Hepatocyte (in vitro differentiated cells): Measurements from ENCODE around the gene CNP.

Source experiments
- EZH2 ChIP-seq: fragments of 200-600 bp; sonication (generic); IDR thresholded peaks from 2 replicates; pipeline ENCODE4 v1.6.1; 2016; ENCODE audit warnings: antibody characterized with exemption, mild to moderate bottlenecking, borderline replicate concordance
- TF ChIP-seq, protein P1 (sequence below): fragments of 200-600 bp; sonication (generic); IDR thresholded peaks from 2 replicates; pipeline ENCODE4 v1.5.1; 2016; ENCODE audit warnings: antibody characterized with exemption, mild to moderate bottlenecking; ENCODE audit not compliant: poor library complexity

DNA sequence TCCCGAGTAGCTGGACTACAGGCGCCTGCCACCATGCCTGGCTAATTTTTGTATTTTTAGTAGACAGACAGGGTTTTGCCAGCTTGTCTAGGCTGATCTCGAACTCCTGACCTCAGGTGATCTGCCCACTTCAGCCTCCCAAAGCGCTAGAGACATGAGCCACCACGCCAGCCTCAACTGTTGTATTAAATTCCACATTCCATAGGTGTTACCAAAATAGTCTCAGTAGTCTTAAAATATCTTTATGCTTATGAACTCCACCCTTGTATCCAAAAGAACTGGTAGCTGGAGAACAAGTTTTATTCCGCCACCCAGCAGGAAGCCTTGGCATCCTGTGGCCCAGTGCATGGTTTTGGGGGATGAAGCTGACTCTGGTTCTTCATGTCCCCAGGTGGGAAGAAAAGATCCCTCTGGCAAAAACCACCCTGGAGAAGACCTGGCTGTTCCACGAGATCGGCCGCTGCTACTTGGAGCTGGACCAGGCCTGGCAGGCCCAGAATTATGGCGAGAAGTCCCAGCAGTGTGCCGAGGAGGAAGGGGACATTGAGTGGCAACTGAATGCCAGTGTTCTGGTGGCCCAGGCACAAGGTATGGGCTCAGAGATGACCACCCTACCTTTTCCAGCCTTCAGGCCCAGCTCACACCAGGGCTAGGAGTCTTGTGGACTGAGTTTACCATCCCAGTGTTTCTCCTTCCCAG is 17.7 kb upstream of the CNP start:
- TF ChIP-seq, protein P1, sequence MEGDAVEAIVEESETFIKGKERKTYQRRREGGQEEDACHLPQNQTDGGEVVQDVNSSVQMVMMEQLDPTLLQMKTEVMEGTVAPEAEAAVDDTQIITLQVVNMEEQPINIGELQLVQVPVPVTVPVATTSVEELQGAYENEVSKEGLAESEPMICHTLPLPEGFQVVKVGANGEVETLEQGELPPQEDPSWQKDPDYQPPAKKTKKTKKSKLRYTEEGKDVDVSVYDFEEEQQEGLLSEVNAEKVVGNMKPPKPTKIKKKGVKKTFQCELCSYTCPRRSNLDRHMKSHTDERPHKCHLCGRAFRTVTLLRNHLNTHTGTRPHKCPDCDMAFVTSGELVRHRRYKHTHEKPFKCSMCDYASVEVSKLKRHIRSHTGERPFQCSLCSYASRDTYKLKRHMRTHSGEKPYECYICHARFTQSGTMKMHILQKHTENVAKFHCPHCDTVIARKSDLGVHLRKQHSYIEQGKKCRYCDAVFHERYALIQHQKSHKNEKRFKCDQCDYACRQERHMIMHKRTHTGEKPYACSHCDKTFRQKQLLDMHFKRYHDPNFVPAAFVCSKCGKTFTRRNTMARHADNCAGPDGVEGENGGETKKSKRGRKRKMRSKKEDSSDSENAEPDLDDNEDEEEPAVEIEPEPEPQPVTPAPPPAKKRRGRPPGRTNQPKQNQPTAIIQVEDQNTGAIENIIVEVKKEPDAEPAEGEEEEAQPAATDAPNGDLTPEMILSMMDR: no peak
- TF ChIP-seq EZH2: no peak
